Measurements from ENCODE around the gene VRK2.
"Not testable (repeated sequence)": the region's sequence is repeated elsewhere in the genome, so short reads cannot be mapped to it uniquely, and the experiment has no call there.

The VRK2 gene

GRCh38 chr2:58107803-58108710 is 61.5 kb downstream of the VRK2 start:
- FAIRE-seq: peak; percentile 55
- peak; percentile 29 for DNase-seq (ENCODE audit: low spot score)

GRCh38 chr2:58109481-58109880 is 62.9 kb downstream of the VRK2 start:
- FAIRE-seq: no peak
- DNase-seq (ENCODE audit: low spot score): no peak

GRCh38 chr2:58110765-58111164 is 64.2 kb downstream of the VRK2 start:
- no peak for FAIRE-seq
- no peak for DNase-seq (ENCODE audit: low spot score)

- FAIRE-seq; DNase-seq (ENCODE audit: low spot score): not testable (repeated sequence)
These were observed 67.0 kb downstream of the VRK2 start for GRCh38 chr2:58113563-58113962.

GRCh38 chr2:58120626-58121229 is 74.1 kb downstream of the VRK2 start:
- DNase-seq (ENCODE audit: low spot score): no peak
- no peak for FAIRE-seq

- FAIRE-seq (no peak), DNase-seq (ENCODE audit: low spot score) (no peak)
These were observed 75.4 kb downstream of the VRK2 start for GRCh38 chr2:58122040-58122439.

GRCh38 chr2:58122540-58122939 is 75.9 kb downstream of the VRK2 start:
- no peak for FAIRE-seq
- no peak for DNase-seq (ENCODE audit: low spot score)

GRCh38 chr2:58127111-58127510 is 80.5 kb downstream of the VRK2 start:
- DNase-seq (ENCODE audit: low spot score) (no peak), FAIRE-seq (no peak)

GRCh38 chr2:58130238-58130637 is 83.6 kb downstream of the VRK2 start:
- DNase-seq (ENCODE audit: low spot score) (no peak), FAIRE-seq (no peak)

GRCh38 chr2:58131191-58132011 is 84.8 kb downstream of the VRK2 start:
- DNase-seq (ENCODE audit: low spot score) (no peak), FAIRE-seq (no peak)

- FAIRE-seq: no peak
- no peak for DNase-seq (ENCODE audit: low spot score)
These were observed 86.8 kb downstream of the VRK2 start for GRCh38 chr2:58133395-58133794.

- FAIRE-seq (no peak), DNase-seq (ENCODE audit: low spot score) (no peak)
These were observed 89.3 kb downstream of the VRK2 start for GRCh38 chr2:58135861-58136260.

- FAIRE-seq: no peak
- DNase-seq (ENCODE audit: low spot score): peak; percentile 26
These were observed 90.6 kb downstream of the VRK2 start for GRCh38 chr2:58137221-58137620.

GRCh38 chr2:58137856-58138255 is 91.2 kb downstream of the VRK2 start:
- FAIRE-seq (no peak), DNase-seq (ENCODE audit: low spot score) (no peak)

- DNase-seq (ENCODE audit: low spot score) (no peak), FAIRE-seq (no peak)
These were observed 91.9 kb downstream of the VRK2 start for GRCh38 chr2:58138396-58139030.

GRCh38 chr2:58140508-58141072 is 94.0 kb downstream of the VRK2 start:
- FAIRE-seq: no peak
- no peak for DNase-seq (ENCODE audit: low spot score)

- not testable (repeated sequence) for FAIRE-seq; DNase-seq (ENCODE audit: low spot score)
These were observed 99.2 kb downstream of the VRK2 start for GRCh38 chr2:58145769-58146168.

GRCh38 chr2:58146707-58147106 is 100.1 kb downstream of the VRK2 start:
- FAIRE-seq: peak; percentile 53
- DNase-seq (ENCODE audit: low spot score): peak; percentile 40

GRCh38 chr2:58155160-58155778 is 108.7 kb downstream of the VRK2 start:
- FAIRE-seq (no peak), DNase-seq (ENCODE audit: low spot score) (no peak)

- DNase-seq (ENCODE audit: low spot score) (peak; percentile 4), FAIRE-seq (no peak)
These were observed 110.2 kb downstream of the VRK2 start for GRCh38 chr2:58156780-58157179.

- FAIRE-seq (no peak), DNase-seq (ENCODE audit: low spot score) (no peak)
These were observed 111.1 kb downstream of the VRK2 start for GRCh38 chr2:58157754-58158153.
